Activated CD8-positive, alpha-beta memory T cell treated with anti-CD3 and anti-CD28 coated beads for 1 hour (primary cell): Measurements from ENCODE around the gene CYP3A4.
"Not testable (repeated sequence)": the region's sequence is repeated elsewhere in the genome, so short reads cannot be mapped to it uniquely, and the experiment has no call there.

ENCODE experiments used
- DNase-seq, 2 donors: peaks; one replicate each; pipeline ENCODE4 v3.0.0-alpha.2; 2020; ENCODE audit warnings: low read depth in 1 of 2; ENCODE audit errors: extremely low read depth in 1 of 2

The CYP3A4 gene

DNA sequence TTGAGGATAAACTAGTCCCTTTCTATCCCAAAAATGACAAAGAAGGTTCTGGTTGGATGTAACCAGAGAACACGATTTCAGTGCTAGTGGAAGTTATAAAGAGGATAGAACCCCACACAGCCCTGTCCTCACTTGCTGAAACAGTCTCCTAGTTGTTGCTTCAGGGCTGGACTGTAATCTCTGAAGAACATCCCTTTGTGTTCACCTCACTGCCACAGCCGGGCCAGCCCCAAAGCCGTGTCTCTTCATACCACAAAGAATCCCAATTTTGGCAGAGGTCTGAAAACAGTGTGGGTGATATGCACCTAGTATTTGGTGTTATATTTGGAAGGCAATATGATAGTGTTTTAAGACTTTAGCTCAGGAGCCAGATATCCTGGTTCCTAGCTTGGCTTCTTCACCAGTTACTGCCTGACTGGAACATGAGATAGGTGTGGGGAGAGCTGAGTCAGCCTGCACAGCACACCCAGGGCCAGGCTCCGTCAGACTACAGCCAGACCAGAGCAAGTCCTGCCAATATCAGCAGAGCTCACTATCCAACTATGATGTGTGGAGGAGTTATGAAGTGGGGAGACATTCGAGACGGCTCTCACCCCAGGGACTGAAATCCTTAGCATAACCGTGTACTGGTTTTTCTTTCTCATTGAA lies 21.2 kb downstream of the CYP3A4 start:
- no peak for DNase-seq

DNA sequence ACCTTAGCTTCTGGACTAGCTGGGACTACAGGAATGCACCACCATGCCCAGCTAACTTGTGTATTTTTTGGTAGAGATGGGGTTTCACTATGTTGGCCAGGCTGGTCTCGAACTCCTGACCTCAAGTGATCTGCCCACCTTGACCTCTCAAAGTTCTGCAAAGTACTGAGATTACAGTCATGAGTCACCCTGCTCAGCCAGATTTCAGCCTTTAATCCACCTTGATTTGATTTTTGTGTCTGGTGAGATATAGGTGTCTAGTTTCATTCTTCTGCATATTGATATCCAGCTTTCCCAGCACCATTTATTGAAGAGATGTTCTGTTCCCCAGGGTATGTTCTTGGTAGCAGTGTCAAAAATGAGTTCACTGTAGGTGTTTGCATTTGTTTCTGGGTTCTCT lies 28.9 kb downstream of the CYP3A4 start:
- no peak for DNase-seq

DNA sequence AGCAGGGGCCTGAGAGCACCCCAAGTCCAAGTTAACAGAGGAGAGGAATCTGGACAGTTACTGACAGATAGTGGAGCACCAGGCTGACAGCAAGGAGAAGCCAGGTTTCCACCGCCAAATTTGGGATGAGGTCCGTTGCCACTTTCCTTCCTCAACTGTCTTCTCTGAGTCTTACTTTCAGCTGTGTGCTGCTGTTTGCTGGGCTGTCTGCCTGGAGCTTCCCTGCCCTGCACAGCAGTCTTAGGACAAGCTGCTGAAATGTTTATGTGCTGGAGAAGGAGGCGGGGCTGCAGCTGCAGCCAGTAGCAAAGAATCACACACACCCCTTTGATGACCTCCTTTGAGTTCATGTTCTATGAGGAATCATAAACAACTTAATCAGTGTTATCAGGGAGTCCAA lies 31.6 kb downstream of the CYP3A4 start:
- DNase-seq: no peak

DNA sequence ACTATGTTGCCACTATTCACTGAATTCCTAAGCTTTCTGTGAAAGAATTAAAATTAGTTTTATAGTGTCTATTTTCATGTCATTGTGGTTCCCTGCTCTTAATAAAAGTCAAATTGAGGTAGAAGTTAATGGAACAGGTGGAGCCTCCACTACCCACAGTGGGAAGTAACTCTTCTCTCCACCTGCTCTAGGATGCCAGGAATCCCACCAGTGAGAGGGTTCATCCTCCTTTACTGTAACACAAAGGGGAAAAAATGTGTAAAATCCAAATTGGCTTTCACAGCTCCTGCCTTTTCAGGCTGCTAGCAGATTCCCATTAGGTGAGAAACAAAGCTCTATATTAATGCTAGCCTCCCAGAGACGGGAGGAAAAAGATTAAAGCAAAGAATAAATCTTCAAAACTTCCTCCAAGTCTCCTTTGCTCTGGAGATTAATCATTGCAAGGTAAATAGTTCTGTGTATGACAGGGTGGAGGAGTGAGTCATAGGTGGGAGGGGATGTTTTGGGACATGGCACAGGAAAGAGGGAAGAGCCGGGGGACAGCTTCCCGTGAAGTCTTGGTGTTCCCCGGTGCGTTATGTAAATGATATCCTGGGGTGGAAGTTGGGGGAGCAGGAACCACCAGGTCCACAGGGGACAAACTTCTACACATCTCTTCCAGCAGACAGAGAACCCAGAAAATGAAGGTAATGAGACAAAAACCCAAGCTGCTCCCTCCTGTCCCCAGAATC lies 32.5 kb downstream of the CYP3A4 start:
- not testable (repeated sequence) for DNase-seq

DNA sequence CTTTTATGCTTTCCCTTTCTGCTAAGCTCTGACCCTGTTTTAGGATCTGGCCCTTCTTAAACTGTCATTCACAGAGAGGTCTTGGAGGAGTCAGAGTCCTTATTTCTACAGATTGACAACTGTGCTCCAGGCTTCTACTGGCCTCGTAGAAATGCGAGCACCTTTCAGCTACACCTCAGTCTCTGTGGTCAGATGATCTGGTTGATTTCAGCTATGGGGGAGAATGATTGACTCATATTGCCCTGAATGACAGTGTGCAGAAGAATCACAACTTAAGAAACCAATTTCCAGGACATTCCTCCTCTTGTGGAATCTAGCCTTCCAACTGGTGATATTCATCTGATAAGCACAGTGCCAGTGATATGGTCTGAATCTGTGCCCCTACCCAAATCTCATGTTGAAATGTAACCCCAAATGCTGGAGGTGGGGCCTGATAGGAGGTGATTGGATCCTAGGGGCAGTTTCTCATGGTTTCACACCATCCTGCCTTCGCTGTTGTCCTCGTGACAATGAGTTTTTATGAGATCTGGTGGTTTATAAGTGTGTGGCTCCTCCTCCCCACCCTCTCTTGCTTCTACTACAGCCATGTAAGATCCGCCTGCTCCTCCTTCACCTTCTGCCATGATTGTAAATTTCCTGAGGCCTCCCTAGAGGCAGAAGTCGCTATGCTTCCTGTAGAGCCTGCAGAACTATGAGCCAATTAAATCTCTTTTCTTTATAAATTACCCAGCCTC lies 35.0 kb downstream of the CYP3A4 start:
- DNase-seq: no peak

DNA sequence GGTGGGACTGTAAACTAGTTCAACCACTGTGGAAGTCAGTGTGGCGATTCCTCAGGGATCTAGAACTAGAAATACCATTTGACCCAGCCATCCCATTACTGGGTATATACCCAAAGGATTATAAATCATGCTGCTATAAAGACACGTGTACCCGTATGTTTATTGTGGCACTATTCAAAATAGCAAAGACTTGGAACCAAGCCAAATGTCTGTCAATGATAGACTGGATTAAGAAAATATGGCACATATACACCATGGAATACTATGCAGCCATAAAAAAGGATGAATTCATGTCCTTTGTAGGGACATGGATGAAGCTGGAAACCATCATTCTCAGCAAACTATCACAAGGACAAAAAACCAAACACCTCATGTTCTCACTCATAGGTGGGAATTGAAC lies 37.1 kb downstream of the CYP3A4 start:
- not testable (repeated sequence) for DNase-seq

DNA sequence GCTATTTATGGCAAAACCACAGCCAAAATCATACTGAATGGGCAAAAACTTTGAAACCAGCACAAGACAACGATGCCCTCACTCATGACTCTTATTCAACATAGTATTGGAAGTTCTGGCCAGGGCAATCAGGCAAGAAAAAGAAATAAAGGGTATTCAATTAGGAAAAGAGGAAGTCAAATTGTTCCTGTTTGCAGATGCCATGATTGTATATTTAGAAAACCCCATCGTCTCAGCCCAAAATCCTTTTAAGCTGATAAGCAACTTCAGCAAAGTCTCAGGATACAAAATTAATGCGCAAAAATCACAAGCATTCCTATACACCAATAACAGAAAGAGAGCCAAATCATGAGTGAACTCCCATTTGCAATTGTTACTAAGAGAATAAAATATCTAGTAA lies 38.6 kb downstream of the CYP3A4 start:
- DNase-seq: not testable (repeated sequence)

DNA sequence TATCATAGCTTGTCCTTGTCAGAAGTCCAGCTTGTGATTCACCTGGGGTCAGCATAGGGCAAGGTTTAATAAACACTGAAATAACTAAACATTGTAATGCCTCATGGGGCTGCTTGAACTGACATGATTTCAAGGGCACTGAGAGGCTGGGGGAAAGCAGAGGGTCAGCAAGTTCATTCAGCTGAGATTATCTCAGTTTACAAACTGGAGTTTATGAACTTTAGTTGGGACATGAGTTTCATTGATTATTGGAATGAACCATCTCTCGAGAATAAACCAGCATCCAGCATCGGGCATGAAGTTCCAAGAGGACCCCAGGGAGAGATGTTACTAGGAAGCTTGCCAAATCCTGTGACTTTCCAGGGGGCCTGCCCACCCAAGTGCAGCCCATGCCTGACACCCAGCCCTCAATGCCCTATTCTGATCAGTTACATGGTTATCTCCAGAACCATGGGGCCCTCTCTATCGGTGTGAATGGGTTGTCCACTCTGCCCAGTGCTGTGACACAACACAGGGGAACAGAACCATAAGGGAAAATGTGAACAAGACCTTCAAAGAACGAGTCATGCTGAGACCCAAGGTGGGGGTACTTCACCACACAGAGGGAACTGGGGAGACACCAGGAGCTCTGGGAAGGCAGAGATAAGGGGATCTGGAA lies 41.1 kb downstream of the CYP3A4 start:
- no peak for DNase-seq

DNA sequence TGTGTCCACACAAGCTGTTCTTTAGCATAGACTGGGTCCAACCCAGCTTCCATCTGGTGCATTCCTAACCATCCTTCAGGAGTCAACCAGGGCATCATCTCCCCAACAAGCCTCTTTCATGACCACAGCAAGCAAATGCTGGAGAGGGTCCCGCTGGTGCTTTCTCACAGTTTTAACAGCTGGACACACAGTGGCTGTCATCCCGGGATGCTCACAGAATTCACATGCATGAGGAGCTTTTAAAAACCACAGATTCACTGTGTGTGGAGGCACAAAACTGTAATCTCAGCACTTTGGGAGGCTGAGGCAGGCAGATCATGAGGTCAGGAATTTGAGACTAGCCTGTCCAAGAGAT lies 42.6 kb downstream of the CYP3A4 start:
- DNase-seq: no peak

DNA sequence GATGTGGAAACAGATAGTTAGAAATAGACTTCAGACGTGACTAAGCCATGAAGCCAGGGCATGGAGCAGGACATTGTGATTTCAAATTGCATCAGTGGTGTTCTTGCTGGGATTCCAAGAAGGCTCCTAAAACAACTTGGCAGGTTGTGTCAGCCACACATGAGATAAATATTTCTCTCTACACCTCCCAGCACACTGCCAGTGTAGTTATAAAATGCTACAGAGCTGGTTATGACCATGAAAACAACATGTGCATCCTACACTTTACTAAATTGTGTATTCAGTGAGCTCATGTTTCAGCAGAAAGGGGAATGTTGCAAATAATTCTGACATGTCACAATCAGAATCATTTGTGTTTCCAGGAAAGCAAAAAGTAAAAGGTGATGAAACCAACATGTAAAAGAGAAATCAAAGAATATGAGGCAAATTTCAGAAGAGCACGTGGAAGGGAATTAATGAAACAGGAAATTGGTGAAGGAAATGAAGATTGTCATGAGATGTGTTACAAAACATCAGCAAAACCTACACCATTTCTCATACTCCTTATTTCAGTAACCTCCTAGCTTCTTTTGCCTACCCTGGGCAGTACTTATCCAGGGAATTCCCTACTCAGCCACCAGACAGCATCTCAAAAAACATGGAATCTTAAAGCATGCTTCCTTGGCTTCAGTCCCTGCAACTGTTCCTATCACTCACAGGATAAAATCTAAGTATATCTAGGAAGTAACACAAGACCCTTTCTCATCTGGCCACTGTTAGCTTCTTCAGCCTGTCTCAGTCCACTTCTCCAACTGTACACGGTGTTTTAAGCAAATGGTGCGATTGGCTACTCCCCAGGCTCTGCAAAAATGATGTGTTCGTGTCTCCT lies 43.2 kb downstream of the CYP3A4 start:
- no peak for DNase-seq

DNA sequence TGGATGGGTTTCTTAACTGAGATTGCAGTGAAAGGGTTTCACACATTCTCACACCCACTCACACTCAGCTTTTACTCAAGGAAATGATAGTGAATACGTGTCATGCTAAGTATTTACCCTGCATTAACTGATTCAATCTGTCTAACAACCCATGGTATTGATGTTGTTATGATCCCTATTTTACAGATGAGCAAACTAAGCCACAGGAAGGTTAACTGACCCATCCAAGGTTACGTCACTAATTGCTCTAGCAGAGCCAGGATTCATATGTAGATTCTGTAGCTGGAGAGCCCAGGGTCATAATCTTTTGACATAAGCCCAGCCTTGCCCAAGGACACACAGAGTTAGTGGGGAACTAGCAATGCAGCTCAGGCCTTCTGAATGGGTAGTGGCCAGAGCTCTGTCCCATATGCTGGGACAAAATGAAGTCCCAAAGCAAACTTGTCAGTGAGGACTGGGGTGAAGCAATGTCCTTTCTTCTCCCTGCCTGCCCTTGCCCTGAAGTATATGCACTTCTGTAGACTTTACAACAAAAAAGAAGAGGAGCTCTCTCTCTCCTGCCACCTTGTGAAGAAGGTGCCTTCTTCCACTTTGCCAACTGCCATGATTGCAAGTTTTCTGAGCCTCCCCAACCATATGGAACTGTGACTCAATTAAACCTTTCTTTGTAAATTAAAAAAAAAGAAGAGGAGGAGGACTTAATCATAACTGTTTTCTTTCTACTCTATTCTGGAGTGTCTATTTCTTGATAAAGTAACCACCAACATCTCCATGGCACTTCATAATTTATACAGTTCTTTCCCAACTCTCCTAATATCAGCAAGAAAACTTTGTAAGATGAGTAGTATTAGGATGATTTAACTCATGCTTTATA lies 44.0 kb downstream of the CYP3A4 start:
- DNase-seq: no peak

DNA sequence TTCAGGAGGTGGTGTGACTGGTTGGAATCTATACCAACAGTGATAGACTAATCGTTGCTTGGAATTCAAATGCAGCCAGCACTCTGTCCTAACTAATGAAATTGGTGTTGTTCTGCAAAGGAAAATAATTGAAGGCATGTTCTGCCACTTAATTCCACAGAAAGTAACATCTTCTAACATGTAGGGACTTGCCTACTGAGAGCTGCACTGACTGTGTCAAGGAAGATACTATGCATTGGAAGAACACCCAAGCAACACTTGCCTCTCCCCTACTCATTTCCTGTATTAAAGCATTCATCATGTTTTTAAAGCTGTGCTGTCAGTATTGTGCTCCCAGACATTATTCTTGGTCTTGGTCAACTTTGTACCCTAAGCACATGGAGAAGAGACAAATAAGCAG lies 46.3 kb downstream of the CYP3A4 start:
- DNase-seq: no peak

DNA sequence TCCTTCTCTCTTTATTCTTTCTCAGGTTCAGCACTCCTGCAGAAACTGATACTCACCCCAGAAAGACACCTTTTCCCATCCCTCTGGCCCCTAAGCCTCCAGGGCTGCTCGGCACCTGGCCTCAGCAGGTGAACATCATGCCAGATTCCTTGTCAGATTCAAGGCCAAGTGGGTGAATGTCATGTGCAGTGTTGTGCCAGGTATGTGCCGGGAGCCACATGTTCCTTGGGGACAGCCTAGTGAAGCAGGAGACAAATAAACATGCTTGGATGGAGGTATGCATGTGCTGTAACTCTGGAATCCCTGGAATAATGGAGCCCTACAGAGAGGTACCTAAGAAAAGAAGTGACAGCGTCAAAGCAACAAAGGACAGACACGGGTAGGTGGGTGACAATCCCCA lies 47.3 kb downstream of the CYP3A4 start:
- not testable (repeated sequence) for DNase-seq

DNA sequence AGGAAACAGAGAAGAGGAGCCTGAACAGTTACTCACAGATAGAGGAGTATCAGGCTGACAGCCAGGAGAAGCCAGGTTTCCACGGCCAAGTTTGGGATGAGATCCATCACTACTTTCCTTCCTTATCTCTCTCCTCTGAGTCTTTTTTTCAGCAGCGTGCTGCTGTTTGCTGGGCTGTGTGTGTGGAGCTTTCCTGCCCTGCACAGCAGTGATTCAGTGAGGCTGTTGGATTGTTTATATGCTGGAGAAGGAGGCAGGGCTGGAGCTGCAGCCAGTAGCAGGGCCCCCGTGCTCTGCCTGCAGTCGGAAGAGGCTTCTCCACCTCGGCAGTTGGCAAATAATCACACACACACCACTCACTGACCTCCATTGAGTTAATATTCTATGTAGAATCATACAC lies 49.0 kb downstream of the CYP3A4 start, which contains the start of gene CYP3A7:
Gene CYP3A7 (minus strand): TSS at position 210 of the 400 bp plus-strand sequence. CDS start 103 bp downstream, at position 107.
- DNase-seq: no peak

DNA sequence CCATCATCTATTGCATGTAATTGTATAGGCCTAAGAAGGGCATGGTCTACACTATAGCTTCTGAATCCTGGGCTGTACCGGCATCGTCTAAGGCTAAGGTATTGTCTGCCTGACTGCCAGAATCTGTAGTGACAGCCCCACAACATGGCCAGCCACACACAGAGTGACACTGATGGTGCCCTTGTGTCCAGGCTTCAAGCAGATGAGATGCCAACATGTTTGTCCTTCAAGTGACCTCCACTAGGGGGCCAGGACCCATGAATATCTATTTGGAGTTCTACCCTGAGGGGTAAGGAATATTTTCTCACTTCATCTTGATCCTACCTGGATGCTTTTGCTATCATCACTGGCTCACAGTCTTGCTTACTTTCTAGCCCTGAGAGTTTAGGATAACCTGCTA lies 50.5 kb downstream of the CYP3A4 start:
- DNase-seq: no peak

DNA sequence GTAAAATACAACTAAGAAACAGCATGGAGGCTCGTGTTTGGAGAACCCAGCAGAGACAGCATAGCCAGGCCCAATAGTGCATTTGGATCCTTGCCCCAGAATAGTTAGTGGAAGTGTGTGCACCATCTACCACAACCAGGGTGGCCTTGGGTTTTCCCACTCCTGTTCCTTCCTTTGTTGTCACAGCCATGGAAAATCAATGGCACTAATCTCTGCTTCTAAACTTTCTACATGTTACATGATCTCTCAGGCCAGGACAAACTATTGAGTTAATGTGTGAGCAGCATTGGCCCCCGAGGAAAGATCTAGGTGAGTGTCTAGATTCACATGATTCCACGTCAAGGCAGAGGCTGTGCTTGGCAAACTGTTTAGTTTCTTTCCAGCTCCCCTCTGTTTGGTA lies 51.0 kb downstream of the CYP3A4 start:
- DNase-seq: no peak

DNA sequence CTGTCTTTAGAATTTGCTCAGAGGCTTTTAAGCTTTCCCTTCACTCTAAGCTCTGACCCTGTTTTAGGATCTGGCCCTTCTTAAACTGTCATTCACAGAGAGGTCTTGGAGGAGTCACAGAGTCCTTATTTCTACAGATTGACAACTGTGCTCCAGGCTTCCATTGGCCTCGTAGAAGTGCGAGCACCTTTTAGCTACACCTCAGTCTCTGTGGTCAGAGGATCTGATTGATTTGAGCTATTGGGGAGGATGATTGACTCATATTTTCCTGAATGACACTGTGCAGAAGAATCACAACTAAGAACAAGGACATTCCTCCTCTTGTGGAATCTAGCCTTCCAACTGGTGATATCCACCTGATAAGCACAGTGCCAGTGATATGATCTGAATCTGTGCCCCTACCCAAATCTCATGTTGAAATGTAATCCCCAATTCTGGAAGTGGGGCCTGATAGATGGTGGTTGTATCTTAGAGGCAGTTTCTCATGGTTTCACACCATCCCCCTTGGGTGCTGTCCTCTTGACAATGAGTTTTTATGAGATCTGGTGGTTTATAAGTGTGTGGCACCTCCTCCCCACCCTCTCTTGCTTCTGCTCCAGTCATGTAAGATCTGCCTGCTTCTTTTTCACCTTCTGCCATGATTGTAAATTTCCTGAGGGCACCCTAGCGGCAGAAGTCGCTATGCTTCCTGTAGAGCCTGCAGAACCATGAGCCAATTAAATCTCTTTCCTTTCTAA lies 52.2 kb downstream of the CYP3A4 start:
- DNase-seq: no peak

DNA sequence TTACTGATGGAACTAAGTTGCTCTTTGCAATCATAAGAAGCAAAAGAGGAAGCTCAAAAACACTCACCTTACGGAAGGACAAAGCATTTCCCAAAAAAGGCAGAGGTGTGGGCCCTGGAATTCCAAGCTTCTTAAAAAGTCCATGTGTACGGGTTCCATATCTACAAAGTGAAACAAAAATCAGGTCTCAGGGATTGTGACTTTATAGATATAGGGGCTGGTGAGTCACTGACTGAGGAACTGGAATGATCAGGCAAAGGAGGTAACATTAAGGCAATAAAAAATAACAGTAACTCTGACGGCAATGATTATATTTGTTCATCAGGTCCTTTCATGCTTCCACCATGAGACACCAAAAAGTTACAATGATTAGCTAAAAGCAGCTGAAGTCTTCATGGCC lies 53.0 kb downstream of the CYP3A4 start:
- no peak for DNase-seq

DNA sequence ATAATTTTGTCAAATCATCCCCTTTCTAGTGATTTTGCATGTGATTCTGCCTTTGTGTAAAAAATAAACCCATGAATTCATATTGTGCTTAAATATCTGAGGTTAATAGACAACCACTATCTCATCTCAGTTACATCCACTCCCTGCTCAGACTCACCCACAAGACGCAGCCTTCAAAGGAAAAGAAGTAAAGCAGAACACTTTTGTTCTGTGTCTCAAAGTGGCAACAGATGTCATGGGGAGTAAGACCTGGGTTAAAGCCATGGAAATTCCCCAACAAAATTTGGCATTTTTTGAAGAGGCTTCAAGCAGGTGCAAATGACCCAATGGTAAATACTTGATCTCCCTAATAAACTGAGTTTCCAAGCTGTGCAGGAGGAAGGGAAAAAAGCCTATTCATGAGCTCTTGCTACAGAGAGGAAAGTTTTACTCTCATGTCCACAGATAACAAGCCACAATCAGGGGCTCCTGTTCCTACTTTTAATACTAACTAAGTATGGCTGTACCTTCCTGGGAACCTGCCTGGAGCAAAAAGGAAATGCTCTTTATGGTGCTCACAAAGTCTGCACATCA lies 53.7 kb downstream of the CYP3A4 start:
- DNase-seq: no peak
